ENCODE results near the gene KIF2A. TPM values are rescaled to one million over a fixed set of nuclear protein-coding genes. Genes with fewer than 3 reads are reported as not detected.

KIF2A gene
- total and polyA plus RNA-seq, 3 experiments from 2014 or later = 185 to 253 (median 252) TPM

Other genes starting within 250 kb of the KIF2A start
- gene DIMT1, start 97.7 kb downstream of the KIF2A start, total RNA-seq = 10 to 100 TPM; 54.4 to 58.9 TPM
- gene DIMT1, start 97.7 kb downstream of the KIF2A start, polyA plus RNA-seq = 38.4 TPM
- 10 to 100 TPM; 70.0 to 74.7 TPM for gene IPO11, start 106.6 kb downstream of the KIF2A start, total RNA-seq
- gene IPO11, start 106.6 kb downstream of the KIF2A start, polyA plus RNA-seq = 9.9 TPM